Vagina (tissue), 2 donors: ENCODE results near the gene ZNF521.

Experiments
- POLR2A ChIP-seq, 2 donors: fragments of 450-650 bp; IDR thresholded peaks; one replicate each; pipeline ENCODE4 v1.6.1; 2017; ENCODE audit warnings: antibody characterized with exemption in 2 of 2, mild to moderate bottlenecking in 2 of 2, moderate library complexity in 2 of 2
- TF ChIP-seq, protein P1 (sequence below), 3 experiments: fragments of 450-650 bp in 2 of 3; fragments of 200-600 bp in 1 of 3; sonication (generic) in 1 of 3; IDR thresholded peaks; one replicate each; pipeline ENCODE4 v1.5.1; 2017 to 2019; ENCODE audit warnings: antibody characterized with exemption in 3 of 3, mild to moderate bottlenecking in 2 of 3, moderate library complexity in 2 of 3

DNA sequence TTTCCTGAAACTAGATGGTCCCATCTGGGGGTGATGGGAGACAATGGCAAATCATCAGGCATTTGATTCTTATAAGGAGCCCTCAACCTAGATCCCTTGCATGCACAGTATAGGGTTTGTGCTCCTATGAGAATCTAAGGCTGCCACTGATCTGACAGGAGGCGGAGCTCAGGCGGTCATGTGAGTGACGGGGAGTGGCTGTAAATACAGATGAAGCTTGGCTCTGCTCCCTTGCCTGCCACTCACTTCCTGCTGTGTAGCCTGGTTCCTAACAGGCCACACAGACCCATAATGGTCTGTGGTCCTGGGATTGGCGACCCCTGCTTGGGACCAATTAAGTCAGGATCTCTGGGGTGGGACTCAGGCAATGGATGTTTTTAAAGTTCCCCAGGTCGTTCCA is 293.4 kb downstream of the ZNF521 start:
- TF ChIP-seq, protein P1, sequence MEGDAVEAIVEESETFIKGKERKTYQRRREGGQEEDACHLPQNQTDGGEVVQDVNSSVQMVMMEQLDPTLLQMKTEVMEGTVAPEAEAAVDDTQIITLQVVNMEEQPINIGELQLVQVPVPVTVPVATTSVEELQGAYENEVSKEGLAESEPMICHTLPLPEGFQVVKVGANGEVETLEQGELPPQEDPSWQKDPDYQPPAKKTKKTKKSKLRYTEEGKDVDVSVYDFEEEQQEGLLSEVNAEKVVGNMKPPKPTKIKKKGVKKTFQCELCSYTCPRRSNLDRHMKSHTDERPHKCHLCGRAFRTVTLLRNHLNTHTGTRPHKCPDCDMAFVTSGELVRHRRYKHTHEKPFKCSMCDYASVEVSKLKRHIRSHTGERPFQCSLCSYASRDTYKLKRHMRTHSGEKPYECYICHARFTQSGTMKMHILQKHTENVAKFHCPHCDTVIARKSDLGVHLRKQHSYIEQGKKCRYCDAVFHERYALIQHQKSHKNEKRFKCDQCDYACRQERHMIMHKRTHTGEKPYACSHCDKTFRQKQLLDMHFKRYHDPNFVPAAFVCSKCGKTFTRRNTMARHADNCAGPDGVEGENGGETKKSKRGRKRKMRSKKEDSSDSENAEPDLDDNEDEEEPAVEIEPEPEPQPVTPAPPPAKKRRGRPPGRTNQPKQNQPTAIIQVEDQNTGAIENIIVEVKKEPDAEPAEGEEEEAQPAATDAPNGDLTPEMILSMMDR (IDR thresholded peaks at IDR 0.05) = no peak
- TF ChIP-seq POLR2A (IDR thresholded peaks at IDR 0.05) = no peak
